Measurements from ENCODE around the gene DES. TPM values are rescaled to one million over a fixed set of nuclear protein-coding genes. Genes with fewer than 3 reads are reported as not detected.

The DES gene
- total and polyA plus RNA-seq, 2 donors (not counting 3 experiments of a cell fraction or from before 2014, with no cell fraction given), result not detected

- Histone ChIP-seq H3K4me3 (replicated peaks in 1 of 3; ENCODE audit: insufficient read depth in 1 of 3, low read depth in 1 of 3, low read length in 3 of 3) (no peak overlapping the region), H3K9me1 (replicated peaks; ENCODE audit: control insufficient read depth, extremely low read depth, insufficient read depth, low read length) (no peaks in the 10 kb centered on the region), H3K27me3 (ENCODE audit: control insufficient read depth in 2 of 2, insufficient read depth in 2 of 2, low read length in 2 of 2) (peaks cover under 1 to 3% of the 10 kb centered on the region in 2 experiments), H4K20me1 (replicated peaks; ENCODE audit: control insufficient read depth, extremely low read depth, insufficient read depth, low read length) (no peaks in the 10 kb centered on the region), H3K27ac (ENCODE audit: insufficient read depth, low read depth, low read length) (no peak overlapping the region), H3K9ac (replicated peaks; ENCODE audit: extremely low read depth, insufficient read depth, low read length) (no peak overlapping the region), H3K79me2 (ENCODE audit: control insufficient read depth, insufficient read depth, low read length) (no peaks in the 10 kb centered on the region), H3K9me3 (replicated peaks; ENCODE audit: control insufficient read depth, insufficient read depth, low read length) (no peaks in the 10 kb centered on the region), H2AFZ (ENCODE audit: low read depth, low read length) (no peak overlapping the region), H3K4me1 (ENCODE audit: control insufficient read depth, extremely low read depth, insufficient read depth, low read length) (no peaks in the 10 kb centered on the region), H3K36me3 (ENCODE audit: control insufficient read depth in 2 of 2, extremely low read depth in 1 of 2, insufficient read depth in 2 of 2, low read length in 2 of 2) (no peaks in the 10 kb centered on the region), H3K4me2 (ENCODE audit: insufficient read depth, low read length) (no peak overlapping the region)
- no TSS peak for BruUV-seq (replicated peaks)
- POLR2A ChIA-PET, result no interaction called here
- TF ChIP-seq GATA2 (IDR thresholded peaks at IDR 0.05; ENCODE audit: insufficient read depth, insufficient read length, low read depth, low read length) (no peak), JUN (IDR thresholded peaks at IDR 0.05; ENCODE audit: borderline replicate concordance, insufficient read depth, insufficient read length, low read depth) (no peak)
- TF ChIP-seq, protein P1, sequence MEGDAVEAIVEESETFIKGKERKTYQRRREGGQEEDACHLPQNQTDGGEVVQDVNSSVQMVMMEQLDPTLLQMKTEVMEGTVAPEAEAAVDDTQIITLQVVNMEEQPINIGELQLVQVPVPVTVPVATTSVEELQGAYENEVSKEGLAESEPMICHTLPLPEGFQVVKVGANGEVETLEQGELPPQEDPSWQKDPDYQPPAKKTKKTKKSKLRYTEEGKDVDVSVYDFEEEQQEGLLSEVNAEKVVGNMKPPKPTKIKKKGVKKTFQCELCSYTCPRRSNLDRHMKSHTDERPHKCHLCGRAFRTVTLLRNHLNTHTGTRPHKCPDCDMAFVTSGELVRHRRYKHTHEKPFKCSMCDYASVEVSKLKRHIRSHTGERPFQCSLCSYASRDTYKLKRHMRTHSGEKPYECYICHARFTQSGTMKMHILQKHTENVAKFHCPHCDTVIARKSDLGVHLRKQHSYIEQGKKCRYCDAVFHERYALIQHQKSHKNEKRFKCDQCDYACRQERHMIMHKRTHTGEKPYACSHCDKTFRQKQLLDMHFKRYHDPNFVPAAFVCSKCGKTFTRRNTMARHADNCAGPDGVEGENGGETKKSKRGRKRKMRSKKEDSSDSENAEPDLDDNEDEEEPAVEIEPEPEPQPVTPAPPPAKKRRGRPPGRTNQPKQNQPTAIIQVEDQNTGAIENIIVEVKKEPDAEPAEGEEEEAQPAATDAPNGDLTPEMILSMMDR (IDR thresholded peaks at IDR 0.05; ENCODE audit: extremely low read depth in 1 of 2, insufficient read depth in 1 of 2, low read depth in 1 of 2, low read length in 2 of 2), result no peak
- TF ChIP-seq, protein P2, sequence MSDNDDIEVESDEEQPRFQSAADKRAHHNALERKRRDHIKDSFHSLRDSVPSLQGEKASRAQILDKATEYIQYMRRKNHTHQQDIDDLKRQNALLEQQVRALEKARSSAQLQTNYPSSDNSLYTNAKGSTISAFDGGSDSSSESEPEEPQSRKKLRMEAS (IDR thresholded peaks at IDR 0.05; ENCODE audit: insufficient read depth, insufficient read length), result no peak
- FAIRE-seq, result no peak
- CTCF ChIA-PET, result interaction anchor here (0.8 to 2.6 kb wide), 2 partner anchors 99 to 133 kb away, joined by 5 to 13 read pairs; a partner anchor contains a TSS
- intact Hi-C loops (cut with micrococcal nuclease), result no loop called here
- DNase-seq (ENCODE audit: low read depth, low spot score), result no peak
- dilution Hi-C loops (cut with MboI; ENCODE audit: extremely low pct_ligation_motif_present, low sequenced_read_pairs), result no loop called here
These were observed 21.2 kb upstream of the DES start for GRCh38 chr2:219396863-219397457.
